ENCODE results near the gene SLC35F1.
"Not testable (repeated sequence)": the region's sequence is repeated elsewhere in the genome, so short reads cannot be mapped to it uniquely, and the experiment has no call there.

Gene SLC35F1

GRCh38 chr6:117992856-117993255 is 85.8 kb downstream of the SLC35F1 start:
- DNase-seq (ENCODE audit: low read depth in 2 of 2), result no peak

- no peak for DNase-seq (ENCODE audit: low read depth in 2 of 2)
These were observed 105.9 kb downstream of the SLC35F1 start for GRCh38 chr6:118012944-118013343.

- no peak for DNase-seq (ENCODE audit: low read depth in 2 of 2)
These were observed 109.5 kb downstream of the SLC35F1 start for GRCh38 chr6:118016532-118016931.

- DNase-seq (ENCODE audit: low read depth in 2 of 2), result no peak
These were observed 110.3 kb downstream of the SLC35F1 start for GRCh38 chr6:118017301-118017848.

GRCh38 chr6:118023771-118024170 is 116.7 kb downstream of the SLC35F1 start:
- no peak for DNase-seq (ENCODE audit: low read depth in 2 of 2)

GRCh38 chr6:118029967-118030366 is 122.9 kb downstream of the SLC35F1 start:
- no peak for DNase-seq (ENCODE audit: low read depth in 2 of 2)

- not testable (repeated sequence) for DNase-seq (ENCODE audit: low read depth in 2 of 2)
These were observed 130.4 kb downstream of the SLC35F1 start for GRCh38 chr6:118037479-118037878.

GRCh38 chr6:118042855-118043254 is 135.8 kb downstream of the SLC35F1 start:
- no peak for DNase-seq (ENCODE audit: low read depth in 2 of 2)

- DNase-seq (ENCODE audit: low read depth in 2 of 2), result no peak
These were observed 137.2 kb downstream of the SLC35F1 start for GRCh38 chr6:118044275-118044674.

- no peak for DNase-seq (ENCODE audit: low read depth in 2 of 2)
These were observed 147.0 kb downstream of the SLC35F1 start for GRCh38 chr6:118054082-118054481.

- no peak for DNase-seq (ENCODE audit: low read depth in 2 of 2)
These were observed 154.6 kb downstream of the SLC35F1 start for GRCh38 chr6:118061666-118062065.

GRCh38 chr6:118080547-118080946 is 173.5 kb downstream of the SLC35F1 start:
- no peak for DNase-seq (ENCODE audit: low read depth in 2 of 2)

GRCh38 chr6:118083711-118084110 is 176.6 kb downstream of the SLC35F1 start:
- DNase-seq (ENCODE audit: low read depth in 2 of 2), result no peak

GRCh38 chr6:118085665-118086064 is 178.6 kb downstream of the SLC35F1 start:
- no peak for DNase-seq (ENCODE audit: low read depth in 2 of 2)

GRCh38 chr6:118086159-118086558 is 179.1 kb downstream of the SLC35F1 start:
- no peak for DNase-seq (ENCODE audit: low read depth in 2 of 2)

- no peak for DNase-seq (ENCODE audit: low read depth in 2 of 2)
These were observed 185.0 kb downstream of the SLC35F1 start for GRCh38 chr6:118092086-118092485.

GRCh38 chr6:118097576-118097975 is 190.5 kb downstream of the SLC35F1 start:
- no peak for DNase-seq (ENCODE audit: low read depth in 2 of 2)

- DNase-seq (ENCODE audit: low read depth in 2 of 2), result no peak
These were observed 193.7 kb downstream of the SLC35F1 start for GRCh38 chr6:118100717-118101116.

- no peak for DNase-seq (ENCODE audit: low read depth in 2 of 2)
These were observed 194.2 kb downstream of the SLC35F1 start for GRCh38 chr6:118101220-118101619.

GRCh38 chr6:118101831-118102345 is 194.8 kb downstream of the SLC35F1 start:
- no peak for DNase-seq (ENCODE audit: low read depth in 2 of 2)

- DNase-seq (ENCODE audit: low read depth in 2 of 2), result no peak
These were observed 195.3 kb downstream of the SLC35F1 start for GRCh38 chr6:118102401-118102800.

- no peak for DNase-seq (ENCODE audit: low read depth in 2 of 2)
These were observed 196.5 kb downstream of the SLC35F1 start for GRCh38 chr6:118103381-118104146.

GRCh38 chr6:118122161-118122725 is 215.2 kb downstream of the SLC35F1 start:
- no peak for DNase-seq (ENCODE audit: low read depth in 2 of 2)

Measured in stimulated activated CD4-positive, alpha-beta T cell treated with anti-CD3 and anti-CD28 coated beads, Interleukin-15, amount 100 ng/mL, for 48 hours (primary cell).